Panc1 (cell line): ENCODE results near the gene PRMT5. TPM values are rescaled to one million over a fixed set of nuclear protein-coding genes. Genes with fewer than 3 reads are reported as not detected.

Experiments used
- ATAC-seq: fragments of 200-7000 bp; cut with Tn5 transposase; 2 replicates; pipeline ENCODE4 v1.9.1; 2020; ENCODE audit warnings: mild to moderate bottlenecking, moderate library complexity
- BruUV-seq: library from RNA; stranded (reverse); fragments of 400-500 nt; replicated peaks from 2 replicates; lab custom pipeline; 2021; lab: Mats Ljungman, UMichigan
- CTCF ChIA-PET: fragments of 300-600 bp; sonication (Branson Sonifier 250); formaldehyde crosslinking; loops from one replicate; lab custom pipeline; 2022; ENCODE audit warnings: antibody characterized with exemption; lab: Charles Lee
- POLR2A ChIA-PET: fragments of 300-600 bp; sonication (Branson Sonifier 250); formaldehyde crosslinking; loops from one replicate; lab custom pipeline; 2022; ENCODE audit warnings: antibody characterized with exemption; lab: Charles Lee
- DNase-seq: peaks from one replicate; pipeline ENCODE4 v3.0.0-alpha.2; 2010; ENCODE audit warnings: low read depth, low spot score
- H3K27ac ChIP-seq: 2 replicates; pipeline ENCODE4 v1.5.1; 2011; ENCODE audit warnings: mild to moderate bottlenecking, low read length, inconsistent platforms
- H3K27me3 ChIP-seq: fragments of 200-500 bp; sonication (Bioruptor generic); 2 replicates; pipeline ENCODE4 v1.6.0; 2014; ENCODE audit warnings: low read length, inconsistent platforms; ENCODE audit not compliant: control insufficient read depth, insufficient read depth
- H3K36me3 ChIP-seq: fragments of 200-500 bp; sonication (Bioruptor generic); 2 replicates; pipeline ENCODE4 v1.5.1; 2014; ENCODE audit warnings: inconsistent platforms, mild to moderate bottlenecking, low read length, moderate library complexity; ENCODE audit not compliant: control insufficient read depth, insufficient read depth
- H3K4me1 ChIP-seq: 2 replicates; pipeline ENCODE4 v1.5.1; 2011; ENCODE audit warnings: inconsistent platforms, mild to moderate bottlenecking, low read length, moderate library complexity; ENCODE audit not compliant: control insufficient read depth, insufficient read depth
- H3K4me3 ChIP-seq, 2 experiments: 2 replicates each; pipeline ENCODE4 v1.5.1; 2011 to 2012; ENCODE audit warnings: low read depth in 2 of 2, low read length in 2 of 2, mild to moderate bottlenecking in 2 of 2, inconsistent platforms in 1 of 2, moderate library complexity in 1 of 2
- H3K9me3 ChIP-seq: fragments of 200-500 bp; sonication (Bioruptor generic); 2 replicates; pipeline ENCODE4 v1.5.1; 2014; ENCODE audit warnings: low read depth, mild to moderate bottlenecking, inconsistent platforms, low read length, moderate library complexity; ENCODE audit not compliant: control insufficient read depth, insufficient read depth
- POLR2AphosphoS5 ChIP-seq: IDR thresholded peaks from 2 replicates; pipeline ENCODE4 v1.6.1; 2012; ENCODE audit warnings: mild to moderate bottlenecking, low read depth, low read length, moderate library complexity
- SIN3A ChIP-seq: IDR thresholded peaks from 2 replicates; pipeline ENCODE4 v1.6.1; 2012; ENCODE audit warnings: low read depth, mild to moderate bottlenecking, low read length, moderate library complexity, borderline replicate concordance; ENCODE audit not compliant: insufficient read depth
- TCF7L2 ChIP-seq: IDR thresholded peaks from 2 replicates; pipeline ENCODE4 v1.6.1; 2011; ENCODE audit warnings: mild to moderate bottlenecking, low read depth, low read length, inconsistent platforms
- in situ Hi-C: cut with HindIII; loops from 2 replicates; pipeline ENCODE4 v1.10.0; 2016; ENCODE audit warnings: low sequenced_read_pairs, low pct_unique_long_range_greater_than_20kb
- intact Hi-C: fragments of 100-400 bp; cut with micrococcal nuclease; formaldehyde crosslinking; loops from one replicate; pipeline ENCODE4 v1.10.0; 2022; ENCODE audit not compliant: unreplicated experiment
- total RNA-seq: library from RNA; stranded (reverse); gene quantifications from one replicate; pipeline ENCODE4 v1.2.1, GENCODE V29; 2021; ENCODE audit not compliant: unreplicated experiment
- TF ChIP-seq, protein P1 (sequence below): fragments of 450-650 bp; IDR thresholded peaks from 2 replicates; pipeline ENCODE4 v1.5.1; 2017; ENCODE audit warnings: mild to moderate bottlenecking
- TF ChIP-seq, protein P2 (sequence below), 2 experiments: IDR thresholded peaks; 2 replicates each; pipeline ENCODE4 v1.6.1; 2011 to 2012; ENCODE audit warnings: low read depth in 2 of 2, control low read depth in 1 of 2, low read length in 1 of 2, mild to moderate bottlenecking in 1 of 2, moderate library complexity in 1 of 2; ENCODE audit not compliant: insufficient read depth in 1 of 2

The PRMT5 gene
- total RNA-seq, 1 experiment from 2014 or later = 108 TPM

DNA sequence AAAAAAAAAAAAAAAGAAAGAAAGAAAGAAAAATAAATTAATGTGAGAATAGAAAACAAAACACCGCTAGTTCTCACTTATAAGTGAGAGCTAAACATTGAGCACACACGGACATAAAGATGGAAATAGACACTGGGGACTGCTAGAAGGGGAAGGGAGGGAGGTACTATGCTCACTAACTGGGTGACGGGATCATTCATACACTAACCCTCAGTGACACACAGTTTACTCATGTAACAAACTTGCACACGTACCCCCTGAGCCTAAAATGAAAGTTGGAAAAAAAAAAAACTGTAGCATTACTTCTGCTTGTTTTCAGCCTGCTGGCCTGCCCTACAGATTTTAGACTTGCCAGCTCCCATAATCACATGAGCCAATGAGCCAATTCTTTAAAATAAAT lies 10.5 kb upstream of the PRMT5 start:
- CTCF ChIA-PET = interaction anchor here (0.6 kb wide), 1 partner anchor 55 kb away, joined by 7 read pairs; no protein-coding TSS in a partner anchor

DNA sequence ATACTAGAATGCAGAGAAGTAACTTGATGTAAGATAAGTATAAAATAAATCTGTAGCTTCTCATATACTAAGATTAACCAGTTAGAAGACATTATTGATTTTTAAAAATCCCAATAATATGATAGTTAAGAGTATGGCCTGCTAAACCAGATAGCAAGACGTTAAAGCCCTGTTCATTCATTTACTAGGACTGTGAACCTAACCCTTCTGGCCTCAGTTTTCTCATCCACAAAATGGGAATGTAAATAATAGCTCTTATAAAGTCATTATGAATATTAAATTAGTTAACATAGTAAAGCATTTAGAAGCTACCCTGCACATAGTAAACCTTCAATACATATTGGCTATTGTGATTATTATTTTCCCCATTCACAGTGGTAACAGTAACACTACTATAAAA lies 6.0 kb upstream of the PRMT5 start:
- DNase-seq (no peak), ATAC-seq (no peak)
- CTCF ChIA-PET = no interaction called here
- Histone ChIP-seq H3K4me3 (no peak overlapping the region), H3K27me3 (no peaks in the 10 kb centered on the region), H3K4me1 (no peaks in the 10 kb centered on the region), H3K36me3 (no peaks in the 10 kb centered on the region), H3K9me3 (no peaks in the 10 kb centered on the region), H3K27ac (no peak overlapping the region)
- no peak for TF ChIP-seq POLR2AphosphoS5
- BruUV-seq = no TSS peak
- in situ Hi-C loops (no loop called here), intact Hi-C loops (no loop called here)
- POLR2A ChIA-PET = no interaction called here

More for the DNA sequence above, 10.5 kb upstream of the PRMT5 start:
- ATAC-seq (no peak), DNase-seq (no peak)
- Histone ChIP-seq H3K27me3 (no peaks in the 10 kb centered on the region), H3K4me3 (no peak overlapping the region), H3K9me3 (no peaks in the 10 kb centered on the region), H3K27ac (no peak overlapping the region), H3K4me1 (no peaks in the 10 kb centered on the region), H3K36me3 (no peaks in the 10 kb centered on the region)
- no TSS peak for BruUV-seq
- in situ Hi-C loops (no loop called here), intact Hi-C loops (no loop called here)
- TF ChIP-seq POLR2AphosphoS5 = no peak
- TF ChIP-seq, protein P1, sequence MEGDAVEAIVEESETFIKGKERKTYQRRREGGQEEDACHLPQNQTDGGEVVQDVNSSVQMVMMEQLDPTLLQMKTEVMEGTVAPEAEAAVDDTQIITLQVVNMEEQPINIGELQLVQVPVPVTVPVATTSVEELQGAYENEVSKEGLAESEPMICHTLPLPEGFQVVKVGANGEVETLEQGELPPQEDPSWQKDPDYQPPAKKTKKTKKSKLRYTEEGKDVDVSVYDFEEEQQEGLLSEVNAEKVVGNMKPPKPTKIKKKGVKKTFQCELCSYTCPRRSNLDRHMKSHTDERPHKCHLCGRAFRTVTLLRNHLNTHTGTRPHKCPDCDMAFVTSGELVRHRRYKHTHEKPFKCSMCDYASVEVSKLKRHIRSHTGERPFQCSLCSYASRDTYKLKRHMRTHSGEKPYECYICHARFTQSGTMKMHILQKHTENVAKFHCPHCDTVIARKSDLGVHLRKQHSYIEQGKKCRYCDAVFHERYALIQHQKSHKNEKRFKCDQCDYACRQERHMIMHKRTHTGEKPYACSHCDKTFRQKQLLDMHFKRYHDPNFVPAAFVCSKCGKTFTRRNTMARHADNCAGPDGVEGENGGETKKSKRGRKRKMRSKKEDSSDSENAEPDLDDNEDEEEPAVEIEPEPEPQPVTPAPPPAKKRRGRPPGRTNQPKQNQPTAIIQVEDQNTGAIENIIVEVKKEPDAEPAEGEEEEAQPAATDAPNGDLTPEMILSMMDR = no peak
- TF ChIP-seq TCF7L2 = no peak
- no peak for TF ChIP-seq SIN3A
- TF ChIP-seq, protein P2, sequence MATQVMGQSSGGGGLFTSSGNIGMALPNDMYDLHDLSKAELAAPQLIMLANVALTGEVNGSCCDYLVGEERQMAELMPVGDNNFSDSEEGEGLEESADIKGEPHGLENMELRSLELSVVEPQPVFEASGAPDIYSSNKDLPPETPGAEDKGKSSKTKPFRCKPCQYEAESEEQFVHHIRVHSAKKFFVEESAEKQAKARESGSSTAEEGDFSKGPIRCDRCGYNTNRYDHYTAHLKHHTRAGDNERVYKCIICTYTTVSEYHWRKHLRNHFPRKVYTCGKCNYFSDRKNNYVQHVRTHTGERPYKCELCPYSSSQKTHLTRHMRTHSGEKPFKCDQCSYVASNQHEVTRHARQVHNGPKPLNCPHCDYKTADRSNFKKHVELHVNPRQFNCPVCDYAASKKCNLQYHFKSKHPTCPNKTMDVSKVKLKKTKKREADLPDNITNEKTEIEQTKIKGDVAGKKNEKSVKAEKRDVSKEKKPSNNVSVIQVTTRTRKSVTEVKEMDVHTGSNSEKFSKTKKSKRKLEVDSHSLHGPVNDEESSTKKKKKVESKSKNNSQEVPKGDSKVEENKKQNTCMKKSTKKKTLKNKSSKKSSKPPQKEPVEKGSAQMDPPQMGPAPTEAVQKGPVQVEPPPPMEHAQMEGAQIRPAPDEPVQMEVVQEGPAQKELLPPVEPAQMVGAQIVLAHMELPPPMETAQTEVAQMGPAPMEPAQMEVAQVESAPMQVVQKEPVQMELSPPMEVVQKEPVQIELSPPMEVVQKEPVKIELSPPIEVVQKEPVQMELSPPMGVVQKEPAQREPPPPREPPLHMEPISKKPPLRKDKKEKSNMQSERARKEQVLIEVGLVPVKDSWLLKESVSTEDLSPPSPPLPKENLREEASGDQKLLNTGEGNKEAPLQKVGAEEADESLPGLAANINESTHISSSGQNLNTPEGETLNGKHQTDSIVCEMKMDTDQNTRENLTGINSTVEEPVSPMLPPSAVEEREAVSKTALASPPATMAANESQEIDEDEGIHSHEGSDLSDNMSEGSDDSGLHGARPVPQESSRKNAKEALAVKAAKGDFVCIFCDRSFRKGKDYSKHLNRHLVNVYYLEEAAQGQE (IDR thresholded peaks at IDR 0.05; ENCODE audit: insufficient read depth in 1 of 2, low read depth in 2 of 2, low read length in 1 of 2) = no peak
- POLR2A ChIA-PET = no interaction called here

DNA sequence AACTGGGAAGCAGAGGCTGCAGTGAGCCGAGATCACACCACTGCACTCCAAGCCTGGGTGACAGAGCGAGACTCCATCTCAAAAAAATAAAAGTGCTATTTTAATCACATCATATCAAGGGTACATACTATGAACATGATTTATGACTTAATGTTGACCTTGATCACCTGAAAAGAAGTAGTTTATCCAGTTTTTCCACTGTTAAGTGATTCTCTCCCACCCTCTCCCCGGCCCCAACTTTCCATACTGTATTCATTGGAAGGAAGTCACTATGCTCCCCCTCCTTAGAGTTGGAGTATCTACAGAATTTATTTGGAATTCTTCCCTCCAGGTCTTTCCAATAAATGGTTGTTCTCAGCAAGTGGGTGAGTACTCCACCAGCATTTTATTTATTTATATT lies 3.0 kb upstream of the PRMT5 start:
- DNase-seq (no peak), ATAC-seq (no peak)
- Histone ChIP-seq H3K36me3 (no peaks in the 10 kb centered on the region; the same call in none of the 2 replicates), H3K4me3 (no peak overlapping the region), H3K27ac (no peak overlapping the region), H3K27me3 (no peaks in the 10 kb centered on the region), H3K9me3 (no peaks in the 10 kb centered on the region), H3K4me1 (peaks cover 9% of the 10 kb centered on the region)
- BruUV-seq = no TSS peak
- in situ Hi-C loops (no loop called here), intact Hi-C loops (loop anchor here (5.0 kb wide), 1 partner anchor 125 kb away; the partner anchor contains the start of gene CDH24)
- TF ChIP-seq POLR2AphosphoS5 (no peak), TCF7L2 (no peak)
- TF ChIP-seq, protein P2 (IDR thresholded peaks at IDR 0.05; ENCODE audit: insufficient read depth in 1 of 2, low read depth in 2 of 2, low read length in 1 of 2) = no peak
- TF ChIP-seq, protein P1 = no peak
- ChIA-PET POLR2A (no interaction called here), CTCF (interaction anchor here (0.7 kb wide), 1 partner anchor 40 kb away, joined by 7 read pairs; no protein-coding TSS in a partner anchor)
